A673 (cell line): ENCODE results near the gene MAML3. TPM values are rescaled to one million over a fixed set of nuclear protein-coding genes. Genes with fewer than 3 reads are reported as not detected.

Source experiments
- BruUV-seq: library from RNA; stranded (reverse); fragments of 400-500 nt; replicated peaks from 2 replicates; lab custom pipeline; 2021; lab: Mats Ljungman, UMichigan
- CTCF ChIA-PET: fragments of 300-600 bp; sonication (Branson Sonifier 250); formaldehyde crosslinking; loops from one replicate; lab custom pipeline; 2022; ENCODE audit warnings: antibody characterized with exemption; lab: Charles Lee
- POLR2A ChIA-PET: fragments of 300-600 bp; sonication (Branson Sonifier 250); formaldehyde crosslinking; loops from one replicate; lab custom pipeline; 2022; ENCODE audit warnings: antibody characterized with exemption; ENCODE audit not compliant: low non-redundant PET; lab: Charles Lee
- DNase-seq: peaks from one replicate; pipeline ENCODE4 v3.0.0-alpha.2; 2015; ENCODE audit warnings: low spot score
- H3K27ac ChIP-seq: fragments of 200-600 bp; sonication (generic); 2 replicates; pipeline ENCODE4 v1.5.1; 2016; ENCODE audit warnings: mixed run types, low read depth, mild to moderate bottlenecking, mixed read lengths, antibody characterized with exemption, low read length; ENCODE audit not compliant: poor library complexity, severe bottlenecking
- H3K27me3 ChIP-seq: fragments of 200-600 bp; sonication (generic); replicated peaks from 2 replicates; pipeline ENCODE4 v1.6.1; 2017; ENCODE audit warnings: mixed run types, low read depth, mild to moderate bottlenecking, mixed read lengths, antibody characterized with exemption, low read length; ENCODE audit not compliant: insufficient read depth, poor library complexity
- H3K36me3 ChIP-seq: fragments of 200-600 bp; sonication (generic); 2 replicates; pipeline ENCODE4 v1.6.1; 2016; ENCODE audit warnings: mixed run types, mild to moderate bottlenecking, mixed read lengths, antibody characterized with exemption, low read length; ENCODE audit not compliant: insufficient read depth, poor library complexity, severe bottlenecking
- H3K4me1 ChIP-seq: fragments of 200-600 bp; sonication (generic); 2 replicates; pipeline ENCODE4 v1.6.1; 2017; ENCODE audit warnings: mixed run types, mild to moderate bottlenecking, mixed read lengths, antibody characterized with exemption, low read length; ENCODE audit not compliant: insufficient read depth, poor library complexity, severe bottlenecking
- H3K4me3 ChIP-seq: fragments of 200-600 bp; sonication (generic); 2 replicates; pipeline ENCODE4 v1.5.1; 2016; ENCODE audit warnings: low read depth, mixed run types, mild to moderate bottlenecking, mixed read lengths, low read length; ENCODE audit not compliant: poor library complexity, severe bottlenecking
- H3K9me3 ChIP-seq: fragments of 200-600 bp; sonication (generic); 2 replicates; pipeline ENCODE4 v1.6.1; 2016; ENCODE audit warnings: mixed run types, low read depth, mild to moderate bottlenecking, mixed read lengths, antibody characterized with exemption, low read length; ENCODE audit not compliant: poor library complexity, severe bottlenecking
- CTCF ChIP-seq: fragments of 300-800, 200-600 bp; sonication (generic); conservative IDR thresholded peaks from 2 replicates; pipeline ENCODE4 v1.5.1; 2017; ENCODE audit warnings: low read depth, mild to moderate bottlenecking, antibody characterized with exemption, low read length, moderate library complexity, mixed read lengths
- EZH2 ChIP-seq: fragments of 200-600 bp; sonication (generic); IDR thresholded peaks from 2 replicates; pipeline ENCODE4 v1.6.1; 2017; ENCODE audit warnings: borderline replicate concordance, low read depth, mild to moderate bottlenecking, mixed read lengths, antibody characterized with exemption, low read length; ENCODE audit not compliant: poor library complexity, severe bottlenecking
- intact Hi-C: fragments of 100-400 bp; cut with micrococcal nuclease; formaldehyde crosslinking; loops from one replicate; pipeline ENCODE4 v1.10.0; 2022; ENCODE audit not compliant: unreplicated experiment
- total RNA-seq: library from RNA; stranded (reverse); gene quantifications from 2 replicates; pipeline ENCODE4 v1.2.3, GENCODE V29; 2021

The MAML3 gene
- total RNA-seq, 1 experiment from 2014 or later = 3.7 TPM

- Histone ChIP-seq H3K4me1 (peaks cover 6% of the 10 kb centered on the region), H3K4me3 (no peak overlapping the region), H3K27ac (no peak overlapping the region), H3K36me3 (no peaks in the 10 kb centered on the region), H3K27me3 (no peaks in the 10 kb centered on the region), H3K9me3 (no peaks in the 10 kb centered on the region)
- no peak for TF ChIP-seq EZH2
- TF ChIP-seq CTCF = no peak
- intact Hi-C loops = no loop called here
- CTCF ChIA-PET = no interaction called here
- BruUV-seq = no TSS peak
- DNase-seq = no peak
- POLR2A ChIA-PET = no interaction called here
Observed at GRCh38 chr4:139845453-139846093, 308.4 kb downstream of the MAML3 start.

GRCh38 chr4:139844459-139845036 lies 309.4 kb downstream of the MAML3 start:
- CTCF ChIA-PET = no interaction called here
- Histone ChIP-seq H3K27me3 (no peaks in the 10 kb centered on the region), H3K4me3 (no peak overlapping the region), H3K9me3 (no peaks in the 10 kb centered on the region), H3K27ac (no peak overlapping the region), H3K4me1 (peaks cover 6% of the 10 kb centered on the region), H3K36me3 (no peaks in the 10 kb centered on the region)
- POLR2A ChIA-PET = no interaction called here
- no peak for DNase-seq
- intact Hi-C loops = no loop called here
- TF ChIP-seq CTCF (no peak), EZH2 (no peak)
- BruUV-seq = no TSS peak

DNA sequence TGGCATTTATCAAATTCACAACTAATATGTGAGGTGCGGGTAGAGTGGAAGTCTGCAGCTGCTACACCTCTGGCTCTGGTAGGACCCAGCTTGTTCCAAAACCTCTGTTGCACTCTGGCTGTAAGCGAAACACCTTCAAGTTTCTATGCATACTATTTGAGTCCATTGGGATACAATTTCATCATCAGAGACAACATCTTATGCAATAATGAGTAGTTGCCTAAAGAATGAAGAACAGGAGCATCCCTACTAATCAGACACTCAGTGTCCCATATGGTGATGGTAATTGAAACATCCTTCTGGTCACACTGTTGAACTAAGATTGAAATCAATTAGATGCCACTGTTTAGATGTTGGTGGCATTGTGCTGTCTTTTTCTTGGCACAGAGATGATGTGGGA lies 309.9 kb downstream of the MAML3 start:
- no TSS peak for BruUV-seq
- Histone ChIP-seq H3K36me3 (no peaks in the 10 kb centered on the region), H3K27me3 (no peaks in the 10 kb centered on the region), H3K4me1 (peaks cover 4% of the 10 kb centered on the region), H3K9me3 (no peaks in the 10 kb centered on the region), H3K4me3 (no peak overlapping the region), H3K27ac (no peak overlapping the region)
- no peak for TF ChIP-seq CTCF
- TF ChIP-seq EZH2 = no peak
- no peak for DNase-seq
- ChIA-PET CTCF (no interaction called here), POLR2A (no interaction called here)
- intact Hi-C loops = no loop called here
